Neuronal stem cell (in vitro differentiated cells): ENCODE results near the gene STOML1.

Experiments used
- DNase-seq: peaks from one replicate; pipeline ENCODE4 v3.0.0-alpha.2; 2013; ENCODE audit warnings: low spot score
- H2AFZ ChIP-seq: one replicate; pipeline ENCODE4 v1.6.1; 2013; ENCODE audit warnings: mild to moderate bottlenecking, low read length, inconsistent platforms
- H2AK5ac ChIP-seq: 2 replicates; pipeline ENCODE4 v1.6.1; 2013; ENCODE audit warnings: low read depth, mild to moderate bottlenecking, inconsistent platforms, low read length, moderate library complexity, mixed read lengths
- H2BK120ac ChIP-seq: 2 replicates; pipeline ENCODE4 v1.6.1; 2013; ENCODE audit warnings: low read depth, mild to moderate bottlenecking, inconsistent platforms, low read length, moderate library complexity, mixed read lengths
- H2BK12ac ChIP-seq: one replicate; pipeline ENCODE4 v1.6.1; 2013; ENCODE audit warnings: low read length, inconsistent platforms
- H2BK15ac ChIP-seq: 2 replicates; pipeline ENCODE4 v1.6.1; 2013; ENCODE audit warnings: mild to moderate bottlenecking, low read length, inconsistent platforms, mixed read lengths
- H2BK5ac ChIP-seq: one replicate; pipeline ENCODE4 v1.6.1; 2013; ENCODE audit warnings: inconsistent platforms, mild to moderate bottlenecking, low read length, moderate library complexity
- H3K14ac ChIP-seq: one replicate; pipeline ENCODE4 v1.6.1; 2013; ENCODE audit warnings: low read length, inconsistent platforms
- H3K18ac ChIP-seq: 2 replicates; pipeline ENCODE4 v1.6.1; 2013; ENCODE audit warnings: low read length, inconsistent platforms
- H3K23ac ChIP-seq: 2 replicates; pipeline ENCODE4 v1.6.1; 2013; ENCODE audit warnings: low read depth, mild to moderate bottlenecking, mixed read lengths, low read length, inconsistent platforms; ENCODE audit not compliant: poor library complexity
- H3K27ac ChIP-seq: replicated peaks from 3 replicates; pipeline ENCODE4 v1.5.1; 2013; ENCODE audit warnings: low read length, inconsistent platforms
- H3K27me3 ChIP-seq, 3 experiments: 2 replicates each; pipeline ENCODE4 v1.6.1; 2013; ENCODE audit warnings: low read length in 3 of 3, mild to moderate bottlenecking in 2 of 3, inconsistent platforms in 1 of 3, low read depth in 1 of 3, mixed read lengths in 1 of 3, moderate library complexity in 1 of 3; ENCODE audit not compliant: control insufficient read depth in 3 of 3, insufficient read depth in 3 of 3
- H3K36me3 ChIP-seq, 2 donors: replicated peaks in 1 of 2; 2 replicates each; pipeline ENCODE4 v1.6.1; 2013; ENCODE audit warnings: low read length in 2 of 2; ENCODE audit not compliant: control insufficient read depth in 2 of 2, insufficient read depth in 2 of 2
- H3K4ac ChIP-seq: 2 replicates; pipeline ENCODE4 v1.6.1; 2013; ENCODE audit warnings: inconsistent platforms, mild to moderate bottlenecking, low read length, moderate library complexity
- H3K4me1 ChIP-seq, 2 donors: 1 replicate in 1 of 2; 2 replicates in 1 of 2; pipeline ENCODE4 v1.6.1; 2013; ENCODE audit warnings: low read length in 2 of 2, low read depth in 1 of 2; ENCODE audit not compliant: control insufficient read depth in 2 of 2, insufficient read depth in 1 of 2
- H3K4me2 ChIP-seq: one replicate; pipeline ENCODE4 v1.6.1; 2013; ENCODE audit warnings: mild to moderate bottlenecking, low read length, inconsistent platforms; ENCODE audit not compliant: insufficient read depth, poor library complexity, severe bottlenecking
- H3K4me3 ChIP-seq, 2 donors: 2 replicates each; pipeline ENCODE4 v1.5.1; 2013; ENCODE audit warnings: low read length in 2 of 2, mild to moderate bottlenecking in 2 of 2, inconsistent platforms in 1 of 2, moderate library complexity in 1 of 2
- H3K79me1 ChIP-seq: one replicate; pipeline ENCODE4 v1.6.1; 2013; ENCODE audit warnings: low read depth, mild to moderate bottlenecking, inconsistent platforms, low read length, moderate library complexity
- H3K9ac ChIP-seq: one replicate; pipeline ENCODE4 v1.6.1; 2013; ENCODE audit warnings: mild to moderate bottlenecking, low read depth, low read length, inconsistent platforms; ENCODE audit not compliant: poor library complexity
- H3K9me3 ChIP-seq, 2 donors: replicated peaks in 1 of 2; 2 replicates each; pipeline versions ENCODE3 to v1.6.1; 2013; ENCODE audit warnings: low read length in 2 of 2, mild to moderate bottlenecking in 2 of 2, inconsistent platforms in 1 of 2, low read depth in 1 of 2, mixed read lengths in 1 of 2, moderate library complexity in 1 of 2; ENCODE audit not compliant: control insufficient read depth in 2 of 2, insufficient read depth in 1 of 2
- H4K8ac ChIP-seq: one replicate; pipeline ENCODE4 v1.6.1; 2013; ENCODE audit warnings: low read depth, mild to moderate bottlenecking, inconsistent platforms, low read length, moderate library complexity
- H4K91ac ChIP-seq: one replicate; pipeline ENCODE4 v1.6.1; 2013; ENCODE audit warnings: low read length, low read depth, mild to moderate bottlenecking, inconsistent platforms; ENCODE audit not compliant: poor library complexity
- WGBS, 2 donors: extraction: QIAGEN DNeasy Blood & Tissue Kit; methylation state at CpG; one replicate each; pipeline ENCODE4 v1.1.7; 2013; ENCODE audit warnings: missing lambda C conversion rate in 2 of 2, mixed read lengths in 1 of 2; ENCODE audit not compliant: insufficient read length in 2 of 2, insufficient replicate concordance in 1 of 2; ENCODE audit errors: extremely low coverage in 2 of 2; 5-methylcytosine and 5-hydroxymethylcytosine counted together

STOML1 gene

GRCh38 chr15:74032606-74033561 is 40.8 kb upstream of the STOML1 start:
- no peak overlapping the region for H2BK120ac ChIP-seq
- no peak overlapping the region for H4K91ac ChIP-seq
- H3K4me2 ChIP-seq, result no peak overlapping the region
- H3K23ac ChIP-seq, result no peak overlapping the region
- H2AK5ac ChIP-seq, result no peak overlapping the region
- no peak overlapping the region for H2AFZ ChIP-seq
- no peaks in the 10 kb centered on the region for H3K9me3 ChIP-seq
- no peak overlapping the region for H3K18ac ChIP-seq
- no peak overlapping the region for H2BK12ac ChIP-seq
- no peak overlapping the region for H3K4ac ChIP-seq
- no peaks in the 10 kb centered on the region for H3K79me1 ChIP-seq
- H3K27me3 ChIP-seq, result no peaks in the 10 kb centered on the region
- H3K4me3 ChIP-seq, result no peak overlapping the region
- H3K9ac ChIP-seq, result peak overlapping the region; percentile 7
- no CpG with 5 or more reads among the region's 16 CpGs for WGBS, 2 donors
- peaks cover 10 to 64% of the 10 kb centered on the region in 2 donors for H3K36me3 ChIP-seq
- no peak for DNase-seq
- peaks cover 0 to 2% of the 10 kb centered on the region in 2 donors for H3K4me1 ChIP-seq
- no peak overlapping the region for H4K8ac ChIP-seq
- no peak overlapping the region for H3K27ac ChIP-seq
- no peak overlapping the region for H2BK15ac ChIP-seq
- H2BK5ac ChIP-seq, result peak overlapping the region; percentile 35
- H3K14ac ChIP-seq, result no peak overlapping the region

GRCh38 chr15:74032046-74032445 is 40.0 kb upstream of the STOML1 start:
- H2AFZ ChIP-seq, result no peak overlapping the region

GRCh38 chr15:74028646-74029045 is 36.6 kb upstream of the STOML1 start:
- Histone ChIP-seq H3K9me3 (no peaks in the 10 kb centered on the region), H3K79me1 (no peaks in the 10 kb centered on the region)

More at GRCh38 chr15:74032046-74032445, 40.0 kb upstream of the STOML1 start:
- H2AK5ac ChIP-seq, result no peak overlapping the region
- peaks cover 0 to under 1% of the 10 kb centered on the region in 2 donors for H3K4me1 ChIP-seq
- no peaks in the 10 kb centered on the region for H3K27me3 ChIP-seq
- H3K9me3 ChIP-seq, result no peaks in the 10 kb centered on the region
- no peak overlapping the region for H3K27ac ChIP-seq
- H3K14ac ChIP-seq, result no peak overlapping the region
- no peak overlapping the region for H2BK12ac ChIP-seq
- no peak overlapping the region for H3K4me3 ChIP-seq
- H3K23ac ChIP-seq, result no peak overlapping the region
- peak overlapping the region; percentile 35 for H2BK5ac ChIP-seq
- no peak overlapping the region for H4K91ac ChIP-seq
- no peaks in the 10 kb centered on the region for H3K79me1 ChIP-seq
- H3K18ac ChIP-seq, result no peak overlapping the region
- no peak overlapping the region for H4K8ac ChIP-seq
- H2BK120ac ChIP-seq, result no peak overlapping the region
- H3K36me3 ChIP-seq, result peaks cover 10 to 69% of the 10 kb centered on the region in 2 donors
- H3K9ac ChIP-seq, result no peak overlapping the region
- no peak for DNase-seq
- WGBS, 2 donors, result no CpG with 5 or more reads among the region's 6 CpGs
- no peak overlapping the region for H3K4ac ChIP-seq
- no peak overlapping the region for H2BK15ac ChIP-seq
- H3K4me2 ChIP-seq, result no peak overlapping the region

GRCh38 chr15:74027688-74028087 is 35.6 kb upstream of the STOML1 start:
- Histone ChIP-seq H2BK5ac (no peak overlapping the region), H2AFZ (no peak overlapping the region), H3K36me3 (peaks cover 16 to 68% of the 10 kb centered on the region in 2 donors), H3K27ac (no peak overlapping the region), H3K4me3 (no peak overlapping the region), H3K18ac (no peak overlapping the region), H3K14ac (no peak overlapping the region), H3K9me3 (no peaks in the 10 kb centered on the region), H2AK5ac (no peak overlapping the region), H2BK120ac (no peak overlapping the region), H3K27me3 (no peaks in the 10 kb centered on the region), H3K23ac (no peak overlapping the region), H3K4me2 (no peak overlapping the region), H3K9ac (no peak overlapping the region), H2BK15ac (no peak overlapping the region), H3K79me1 (no peaks in the 10 kb centered on the region), H2BK12ac (no peak overlapping the region), H4K91ac (no peak overlapping the region), H3K4me1 (no peaks in the 10 kb centered on the region), H4K8ac (no peak overlapping the region), H3K4ac (no peak overlapping the region)
- no CpG with 5 or more reads among the region's 3 CpGs for WGBS, 2 donors
- DNase-seq, result no peak

More at GRCh38 chr15:74028646-74029045, 36.6 kb upstream of the STOML1 start:
- no peaks in the 10 kb centered on the region for H3K27me3 ChIP-seq
- no peak overlapping the region for H2BK15ac ChIP-seq
- H3K4ac ChIP-seq, result no peak overlapping the region
- H3K14ac ChIP-seq, result no peak overlapping the region
- H3K4me3 ChIP-seq, result no peak overlapping the region
- H3K23ac ChIP-seq, result no peak overlapping the region
- peaks cover 11 to 68% of the 10 kb centered on the region in 2 donors for H3K36me3 ChIP-seq
- DNase-seq, result no peak
- H3K4me1 ChIP-seq, result no peaks in the 10 kb centered on the region
- H2AK5ac ChIP-seq, result no peak overlapping the region
- H2AFZ ChIP-seq, result no peak overlapping the region
- H3K4me2 ChIP-seq, result no peak overlapping the region
- H4K91ac ChIP-seq, result no peak overlapping the region
- H4K8ac ChIP-seq, result no peak overlapping the region
- WGBS, 2 donors, result no CpG with 5 or more reads among the region's 3 CpGs
- no peak overlapping the region for H2BK12ac ChIP-seq
- no peak overlapping the region for H3K27ac ChIP-seq
- H3K18ac ChIP-seq, result no peak overlapping the region
- H2BK120ac ChIP-seq, result no peak overlapping the region
- H3K9ac ChIP-seq, result no peak overlapping the region
- H2BK5ac ChIP-seq, result no peak overlapping the region
